ENCODE measurements around the gene ATP2C2.
"Not testable (repeated sequence)": the region's sequence is repeated elsewhere in the genome, so short reads cannot be mapped to it uniquely, and the experiment has no call there.

Gene ATP2C2

DNA sequence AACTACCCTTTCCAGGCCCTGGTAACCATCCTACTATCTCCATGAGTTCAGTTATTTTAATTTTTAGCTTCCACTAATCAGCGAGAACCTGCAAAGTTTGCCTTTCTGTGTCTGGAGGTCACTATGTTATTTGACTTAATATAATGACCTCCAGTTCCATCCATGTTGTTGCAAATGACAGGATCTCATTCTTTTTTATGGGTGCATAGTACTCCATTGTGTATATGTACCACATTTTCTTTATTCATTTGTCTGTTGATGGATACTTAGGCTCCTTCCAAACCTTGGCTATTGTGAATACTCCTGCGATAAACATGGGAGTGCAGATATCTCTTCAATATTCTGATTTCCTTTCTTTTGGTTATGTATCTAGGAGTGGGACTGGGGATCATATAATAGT is 31.6 kb downstream of the ATP2C2 start:
- not testable (repeated sequence) for FAIRE-seq

DNA sequence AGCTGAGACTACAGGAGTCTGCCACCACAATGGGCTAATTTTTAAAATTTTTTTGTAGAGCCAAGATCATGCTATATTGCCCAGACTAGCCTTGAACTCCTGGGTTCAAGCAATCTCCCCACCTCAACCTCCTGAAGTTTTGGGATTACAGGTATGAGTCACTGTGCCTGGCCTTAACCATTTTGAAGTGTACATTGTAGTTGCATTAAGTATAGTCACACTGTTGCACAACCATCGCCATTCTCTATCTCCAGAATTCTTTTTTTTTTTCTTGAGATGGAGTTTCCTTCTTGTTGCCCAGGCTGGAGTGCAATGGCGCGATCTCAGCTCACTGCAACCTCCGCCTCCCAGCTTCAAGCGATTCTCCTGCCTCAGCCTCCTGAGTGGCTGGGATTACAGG is 35.1 kb downstream of the ATP2C2 start:
- FAIRE-seq = not testable (repeated sequence)

DNA sequence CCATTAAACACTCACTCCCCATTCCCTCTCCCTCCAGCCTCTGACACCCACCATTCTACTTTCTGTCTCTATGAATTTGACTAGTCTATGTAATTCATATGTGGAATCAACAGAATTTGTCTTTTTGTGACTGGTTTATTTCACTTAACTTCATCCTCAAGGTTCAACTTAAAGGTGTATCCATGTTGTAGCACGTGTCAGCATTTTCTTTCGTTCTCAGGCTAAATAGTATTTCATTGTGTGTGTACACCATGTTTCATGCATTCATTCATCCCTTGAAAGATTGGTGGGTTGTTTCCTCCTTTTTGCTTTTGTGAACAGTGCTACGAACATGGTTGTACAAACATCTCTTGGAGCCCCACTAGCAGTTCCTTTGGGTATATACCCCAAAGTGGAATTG is 36.0 kb downstream of the ATP2C2 start:
- FAIRE-seq = no peak

DNA sequence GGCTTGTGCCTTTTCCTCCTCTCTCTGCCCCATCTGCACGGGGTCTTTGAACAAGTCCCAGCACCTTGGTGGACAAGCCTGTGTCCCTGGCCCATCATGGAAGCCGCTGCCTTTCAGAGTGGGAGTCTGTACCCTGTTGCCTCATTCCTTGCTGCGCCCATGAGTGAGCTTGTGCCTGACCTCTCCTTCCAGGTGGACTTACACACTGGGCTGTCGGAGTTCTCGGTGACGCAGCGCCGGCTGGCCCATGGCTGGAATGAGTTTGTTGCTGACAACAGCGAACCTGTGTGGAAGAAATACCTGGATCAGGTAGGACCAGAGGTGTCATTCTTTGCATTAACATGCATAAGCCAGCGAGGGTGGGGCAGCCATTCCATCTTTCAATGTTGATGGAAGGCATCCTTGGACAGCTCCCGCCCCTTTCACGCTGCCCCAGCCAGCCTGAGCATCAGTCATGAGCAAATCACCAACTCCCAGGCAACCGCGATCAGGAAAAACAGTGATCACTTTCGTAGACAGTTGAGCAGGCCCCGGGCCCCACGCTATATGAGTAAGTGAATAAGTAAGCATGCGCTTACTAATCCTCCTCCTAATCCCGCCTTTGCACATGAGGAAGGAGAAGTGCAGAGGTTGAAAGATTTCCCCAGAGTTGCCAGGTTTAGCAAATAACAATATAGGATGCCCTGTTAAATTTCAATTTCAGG is 36.8 kb downstream of the ATP2C2 start:
- FAIRE-seq = no peak

DNA sequence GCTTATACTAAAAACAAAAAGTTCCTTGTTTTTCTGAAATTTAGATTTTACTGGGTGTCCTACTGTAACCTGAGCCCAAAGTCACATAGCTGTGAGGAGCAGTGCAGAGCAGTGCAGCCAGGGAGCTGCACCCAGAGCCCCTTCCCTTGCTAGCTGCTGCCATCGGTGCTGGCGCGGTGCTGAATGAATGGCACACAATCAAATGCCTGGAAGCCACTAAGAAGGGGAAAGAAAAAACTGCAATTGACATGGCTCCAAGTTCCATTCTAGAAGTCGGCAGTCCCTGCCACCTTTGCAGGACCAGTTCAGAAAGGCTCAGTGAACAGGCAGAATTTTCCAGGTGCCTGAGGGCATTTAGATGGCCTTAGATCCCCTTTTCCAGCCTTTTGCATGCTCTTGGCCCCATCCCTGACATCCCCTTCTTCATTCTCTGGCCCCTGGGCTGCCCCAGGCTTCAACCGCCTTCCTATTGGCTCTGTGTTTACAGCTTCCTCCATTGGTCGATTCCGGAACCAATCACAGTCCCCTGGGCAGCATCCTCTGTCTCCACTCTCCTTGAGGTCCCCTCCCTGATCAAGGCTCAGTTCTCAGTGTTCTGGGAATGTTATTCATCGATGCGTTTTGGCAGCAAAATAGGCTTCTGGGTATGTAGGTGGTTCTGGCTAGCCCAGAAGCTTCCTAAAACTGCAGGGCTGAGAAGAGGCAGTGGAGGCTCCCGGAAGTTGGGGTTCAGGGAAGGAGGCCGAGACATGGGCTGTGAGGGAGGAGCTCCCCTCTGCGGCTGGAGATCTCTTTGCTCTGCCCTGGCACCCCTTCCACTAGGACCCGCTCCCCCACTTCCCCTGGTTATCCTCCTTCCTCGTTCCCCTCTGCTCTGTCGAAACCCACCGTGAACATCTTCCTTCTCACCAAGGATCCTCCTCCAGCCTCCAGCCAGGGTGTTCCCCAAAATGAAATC is 37.9 kb downstream of the ATP2C2 start:
- no peak for FAIRE-seq

DNA sequence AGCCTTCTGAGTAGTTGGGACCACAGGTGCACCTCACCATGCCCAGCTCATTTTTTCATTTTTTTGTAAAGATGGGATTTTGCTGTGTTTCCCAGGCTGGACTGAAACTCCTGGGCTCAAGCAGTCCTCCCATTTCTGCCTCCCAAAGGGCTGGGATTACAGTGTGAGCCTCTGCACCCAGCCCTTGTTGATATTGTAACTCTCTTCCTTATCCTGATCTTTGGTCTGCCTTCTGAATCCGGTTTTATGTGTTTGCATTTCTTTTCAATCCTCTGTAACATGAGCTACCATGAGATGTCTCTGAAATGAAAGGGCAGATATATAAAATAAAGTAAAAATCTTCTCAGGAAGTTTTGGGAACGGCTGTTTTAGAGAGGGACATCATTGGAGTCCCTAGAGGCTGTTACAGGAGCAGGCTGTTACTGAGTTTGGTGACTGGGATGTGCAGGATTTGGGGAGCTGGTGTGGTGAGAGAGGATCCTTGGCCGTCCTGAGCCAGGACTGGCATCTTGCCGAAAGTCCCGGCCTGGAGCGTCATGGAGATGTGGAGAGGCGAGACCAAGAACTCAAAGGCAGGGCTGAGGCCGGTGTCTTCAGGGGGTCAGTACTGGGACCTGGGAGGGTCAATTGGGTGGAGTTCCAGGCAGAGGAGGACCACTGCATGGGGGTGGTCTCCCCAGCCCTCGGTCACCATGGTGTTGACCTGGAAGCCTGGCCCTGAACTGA is 39.4 kb downstream of the ATP2C2 start:
- FAIRE-seq = no peak

DNA sequence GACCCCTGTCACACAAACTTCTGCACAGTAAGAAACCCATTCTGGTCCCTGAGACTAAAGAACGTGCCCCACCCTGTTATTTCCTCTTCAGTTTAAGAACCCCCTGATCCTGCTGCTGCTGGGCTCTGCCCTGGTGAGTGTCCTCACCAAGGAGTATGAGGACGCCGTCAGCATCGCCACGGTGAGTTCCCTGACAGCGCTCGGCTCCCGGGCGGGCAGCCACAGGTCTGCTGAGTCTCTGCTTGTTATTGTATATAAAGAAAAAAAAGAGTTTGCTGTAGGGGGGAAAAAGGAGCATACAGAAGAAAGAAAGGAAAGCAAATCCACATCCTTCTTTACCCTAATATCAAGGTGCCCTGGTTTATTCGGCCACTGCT is 40.0 kb downstream of the ATP2C2 start:
- no peak for FAIRE-seq

DNA sequence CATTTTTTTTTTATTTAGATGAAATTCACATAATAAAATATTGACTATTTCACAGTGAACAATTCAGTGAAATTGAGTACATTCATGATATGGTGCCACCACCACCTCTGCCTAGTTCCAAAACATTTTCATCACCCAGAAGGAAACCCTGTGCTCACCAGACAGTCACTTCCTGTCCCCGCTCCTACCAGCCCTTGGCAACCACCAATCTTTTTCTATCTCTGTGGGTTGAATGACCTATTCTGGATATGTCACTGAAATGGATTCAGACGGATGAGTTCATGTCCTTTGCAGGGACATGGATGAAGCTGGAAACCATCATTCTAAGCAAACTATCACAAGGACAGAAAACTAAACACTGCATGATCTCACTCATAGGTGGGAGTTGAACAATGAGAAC is 40.5 kb downstream of the ATP2C2 start:
- no peak for FAIRE-seq

DNA sequence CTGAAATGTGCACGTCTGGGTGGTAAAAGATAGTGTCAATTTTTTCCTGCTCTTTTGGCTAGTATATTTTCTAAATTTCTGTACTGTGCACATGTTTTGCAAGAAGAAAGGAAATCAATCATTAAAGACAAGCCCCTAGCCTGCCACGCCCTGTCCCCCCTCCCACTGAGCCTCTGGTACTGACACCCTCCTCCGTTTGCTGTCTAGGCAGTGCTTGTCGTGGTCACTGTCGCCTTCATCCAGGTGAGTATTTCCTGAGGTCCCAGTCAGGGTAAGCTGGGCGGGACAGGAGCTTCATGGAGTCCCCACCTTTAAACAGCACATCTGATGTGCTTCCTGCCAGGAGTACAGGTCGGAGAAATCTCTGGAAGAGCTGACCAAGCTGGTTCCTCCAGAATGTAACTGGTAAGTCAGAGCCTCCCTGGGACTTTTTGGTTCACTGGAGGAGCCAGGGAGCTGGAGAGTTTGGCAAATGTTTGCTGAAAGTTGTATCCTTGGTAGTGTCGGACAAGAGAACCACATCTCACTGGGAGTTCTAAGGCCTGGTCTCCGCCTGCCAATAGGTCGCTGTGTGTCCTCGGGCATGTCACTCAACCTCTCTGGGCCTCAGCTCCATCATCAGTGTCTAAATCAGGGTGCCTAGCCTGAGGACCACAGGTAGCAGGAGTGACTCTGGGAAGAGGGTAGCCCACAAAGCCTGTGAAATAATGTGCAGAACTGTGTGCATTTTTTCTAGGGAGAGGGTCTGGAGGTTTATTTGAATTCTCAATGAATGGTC is 42.2 kb downstream of the ATP2C2 start:
- no peak for FAIRE-seq

DNA sequence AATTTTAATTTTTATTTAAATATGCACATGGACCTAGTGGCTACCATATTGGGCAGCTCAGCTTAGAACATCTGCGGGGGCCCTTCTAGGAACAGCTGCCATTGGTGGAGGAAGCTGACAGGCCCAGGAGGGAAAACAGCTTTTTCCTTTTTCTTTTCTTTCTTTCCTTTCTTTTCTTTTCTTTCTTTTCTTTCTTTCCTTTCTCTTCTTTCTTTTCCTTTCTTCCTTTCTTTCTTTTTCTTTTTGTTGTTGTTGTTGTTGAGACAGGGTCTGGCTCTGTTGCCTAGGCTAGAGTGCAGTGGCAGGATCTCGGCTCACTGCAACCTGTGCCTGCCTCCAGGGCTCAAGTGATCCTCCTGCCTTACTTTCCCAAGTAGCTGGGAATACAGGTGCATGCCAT is 43.4 kb downstream of the ATP2C2 start:
- no peak for FAIRE-seq

DNA sequence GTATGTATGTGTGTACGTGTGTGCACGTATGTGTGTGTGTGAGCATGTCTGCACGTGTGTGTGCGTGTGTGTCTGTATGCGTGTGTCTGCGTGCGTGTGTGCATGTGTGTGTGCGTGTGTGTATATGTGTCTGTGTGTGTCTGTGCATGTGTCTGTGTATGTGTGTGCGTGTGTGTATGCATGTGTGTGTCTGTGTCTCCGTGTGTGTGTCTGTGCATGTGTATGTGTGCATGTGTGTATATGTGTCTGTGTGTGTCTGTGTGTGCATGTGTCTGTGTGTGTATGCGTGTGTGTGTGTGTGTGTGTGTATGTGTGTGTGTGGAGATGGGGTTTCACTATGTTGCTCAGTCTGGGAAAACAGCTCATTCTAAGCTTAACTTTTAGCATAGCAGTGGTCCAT is 43.9 kb downstream of the ATP2C2 start:
- FAIRE-seq = no peak

DNA sequence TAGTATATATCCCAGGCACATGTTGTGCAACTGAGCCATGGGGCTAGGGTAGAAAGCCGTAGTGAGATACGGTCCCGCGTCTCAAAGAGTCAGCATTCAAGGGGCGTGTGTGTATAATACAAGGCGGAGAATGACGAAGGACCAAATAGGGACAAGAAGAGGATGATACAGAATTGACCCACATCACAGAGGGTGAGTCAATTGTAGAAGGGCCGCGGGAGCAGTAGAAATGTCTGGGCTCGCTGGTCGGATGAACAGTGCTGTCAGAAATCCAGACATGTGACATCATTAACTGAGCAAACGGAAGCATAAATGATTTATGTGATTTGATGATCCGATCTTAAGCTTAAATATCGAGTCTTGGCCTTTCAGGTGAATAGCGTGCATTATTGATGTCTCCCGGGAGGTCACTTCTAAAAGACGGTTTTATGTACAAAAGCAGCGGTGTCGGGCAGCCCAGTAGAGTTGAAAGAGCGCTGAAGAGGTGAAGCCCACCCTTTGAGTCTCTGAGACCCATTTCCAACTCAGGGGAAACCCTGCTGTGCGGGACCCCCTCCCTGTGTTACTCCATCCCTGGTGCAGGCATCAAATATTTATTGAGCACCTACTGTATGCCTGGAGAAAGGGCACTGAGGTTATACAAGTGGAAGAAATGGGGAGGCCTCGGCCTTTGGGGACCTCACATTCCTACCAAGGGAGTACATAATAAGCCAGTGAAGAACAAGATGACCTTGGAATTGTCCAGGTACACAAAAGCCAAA is 45.1 kb downstream of the ATP2C2 start:
- FAIRE-seq = no peak

DNA sequence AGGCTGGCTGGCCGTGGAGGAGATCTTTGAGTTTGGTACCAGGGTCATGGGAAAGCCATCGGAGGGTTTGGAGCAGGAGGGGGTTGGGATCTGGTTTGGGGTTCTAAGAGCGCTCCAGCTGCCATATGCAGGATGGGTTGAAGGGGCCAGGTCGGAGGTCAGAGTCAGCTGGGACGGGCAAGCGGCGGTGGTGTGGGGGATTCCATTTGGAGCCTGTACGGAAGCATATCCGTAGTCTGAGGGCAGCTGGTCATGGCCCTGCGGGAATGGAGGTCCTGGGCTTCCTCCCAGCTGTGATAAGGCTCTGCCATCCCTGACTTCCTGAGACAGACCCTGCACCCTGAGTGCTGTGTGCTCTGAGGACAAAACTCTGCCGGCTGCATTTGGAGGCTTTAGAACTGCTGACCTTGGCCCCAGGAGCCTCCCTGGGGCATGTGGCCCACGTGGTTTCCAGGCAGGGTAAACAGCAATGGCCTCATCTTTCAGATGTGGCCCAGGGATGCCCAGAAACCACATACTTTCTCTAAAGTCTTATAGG is 46.5 kb downstream of the ATP2C2 start:
- FAIRE-seq = no peak

DNA sequence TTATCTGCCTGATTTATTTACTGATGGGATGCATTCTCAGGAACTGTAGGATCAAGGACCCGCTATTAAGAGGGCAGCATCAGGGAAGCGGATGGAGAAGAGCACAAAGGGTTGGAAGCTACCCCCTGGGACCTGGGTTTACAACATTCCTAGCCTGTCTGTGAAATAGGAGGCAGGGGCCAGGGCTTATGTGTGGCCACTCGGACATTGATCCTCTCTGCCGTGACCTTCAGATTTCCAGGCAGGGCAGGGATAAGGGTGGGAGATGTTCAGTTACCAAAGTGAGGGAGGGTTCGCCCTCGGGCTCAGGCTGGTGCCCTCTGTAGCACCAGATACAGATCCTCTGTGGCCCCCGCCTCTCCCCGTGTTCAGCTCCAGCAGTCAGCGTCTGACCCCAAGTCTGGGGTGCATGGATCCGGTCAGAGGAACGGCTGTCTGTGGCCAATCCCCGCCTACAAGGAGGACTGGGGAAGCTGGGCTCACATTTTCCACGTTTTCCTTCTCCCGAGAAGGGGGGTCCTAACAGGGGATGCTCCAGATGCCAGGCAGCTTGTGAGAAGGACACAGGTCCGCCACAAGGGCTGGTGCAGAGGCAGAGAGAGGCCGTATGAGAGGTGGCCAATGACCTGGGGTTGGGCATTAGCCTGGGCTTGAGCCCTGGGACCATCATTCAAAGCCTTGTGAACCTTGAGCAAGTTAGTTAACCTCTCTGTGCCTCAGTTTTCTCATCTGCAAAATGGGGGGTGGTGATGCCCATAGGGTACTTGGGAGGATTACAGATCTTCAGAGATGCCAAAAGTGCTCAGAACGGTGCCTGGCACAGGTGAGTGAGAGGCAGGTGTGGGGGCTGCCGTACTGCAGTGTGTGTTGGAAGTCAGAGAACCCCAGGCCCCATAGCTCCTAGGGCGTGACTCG is 48.3 kb downstream of the ATP2C2 start:
- FAIRE-seq = no peak

DNA sequence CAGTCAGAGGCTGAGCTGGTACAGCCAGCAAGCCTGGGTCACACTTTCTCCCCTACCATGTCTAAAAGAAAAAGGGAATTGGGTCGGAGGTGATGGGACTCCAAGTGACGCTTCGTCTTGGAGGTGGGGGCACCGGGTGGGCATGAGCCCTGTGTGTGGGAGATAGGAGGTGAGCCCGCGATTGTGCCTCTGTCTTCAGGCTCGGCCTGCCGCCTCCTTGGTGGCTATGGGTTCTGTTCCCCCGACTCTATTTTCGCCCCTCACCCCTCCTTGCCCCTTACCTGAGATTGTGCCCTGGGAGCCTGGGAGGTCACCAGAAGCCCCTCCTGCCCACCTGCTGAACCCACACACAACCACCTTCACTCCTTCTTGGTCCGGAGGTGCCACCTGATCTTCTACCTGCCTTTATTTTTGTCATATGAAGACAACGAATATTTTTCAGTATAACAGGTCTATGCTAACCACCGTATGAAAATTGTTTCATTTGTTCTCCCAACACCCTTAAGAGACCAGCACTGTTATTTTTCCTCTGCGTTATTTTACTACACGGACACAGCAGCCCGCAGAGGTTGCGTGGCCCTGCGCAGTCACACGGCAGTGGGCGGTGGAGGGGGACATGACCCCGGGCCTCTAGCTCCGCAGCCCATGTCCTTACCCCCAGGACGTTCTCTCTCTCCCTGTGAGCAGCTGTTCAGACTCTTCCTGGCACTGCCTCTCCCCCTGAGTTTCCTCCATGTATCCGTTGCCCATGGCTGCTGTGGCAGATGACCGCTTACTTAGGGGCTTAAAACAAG is 49.9 kb downstream of the ATP2C2 start:
- FAIRE-seq = no peak

DNA sequence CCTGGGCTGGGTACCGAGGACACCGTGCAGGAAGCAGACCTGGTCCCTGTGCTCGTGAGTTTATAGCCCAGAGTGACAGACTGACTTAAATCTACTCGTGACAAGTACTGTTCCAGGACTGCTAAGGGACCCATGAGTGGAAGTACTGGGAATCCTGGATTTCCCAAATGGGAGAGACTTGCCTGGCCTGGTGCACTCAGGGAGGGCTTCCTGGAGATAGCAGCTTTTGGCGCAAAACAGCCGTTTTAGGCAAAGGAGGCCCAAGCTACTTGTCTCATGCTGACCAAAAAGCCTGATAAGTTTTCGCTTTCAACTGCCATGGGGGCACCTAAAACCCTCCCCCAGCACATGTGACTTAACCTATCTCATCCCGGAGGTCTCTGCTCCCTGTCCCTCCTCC is 51.4 kb downstream of the ATP2C2 start:
- FAIRE-seq = no peak

DNA sequence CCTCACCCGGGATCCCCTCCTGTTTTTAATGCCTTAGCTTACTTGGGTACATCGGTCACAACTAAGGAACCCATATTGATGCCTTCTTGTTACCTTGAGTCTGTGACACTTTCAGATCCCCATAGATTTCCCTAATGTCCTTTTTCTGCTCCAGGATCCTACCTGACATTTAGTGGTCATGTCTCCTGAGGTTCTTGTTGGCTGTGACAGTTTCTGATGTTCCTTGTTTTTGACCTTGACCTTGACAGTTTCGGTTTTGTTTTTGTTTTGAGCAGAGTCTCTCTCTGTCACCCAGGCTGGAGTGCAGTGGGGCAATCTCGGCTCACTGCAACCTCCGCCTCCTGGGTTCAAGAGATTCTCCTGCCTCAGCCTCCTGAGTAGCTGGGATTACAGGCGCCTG is 52.2 kb downstream of the ATP2C2 start:
- FAIRE-seq = not testable (repeated sequence)

DNA sequence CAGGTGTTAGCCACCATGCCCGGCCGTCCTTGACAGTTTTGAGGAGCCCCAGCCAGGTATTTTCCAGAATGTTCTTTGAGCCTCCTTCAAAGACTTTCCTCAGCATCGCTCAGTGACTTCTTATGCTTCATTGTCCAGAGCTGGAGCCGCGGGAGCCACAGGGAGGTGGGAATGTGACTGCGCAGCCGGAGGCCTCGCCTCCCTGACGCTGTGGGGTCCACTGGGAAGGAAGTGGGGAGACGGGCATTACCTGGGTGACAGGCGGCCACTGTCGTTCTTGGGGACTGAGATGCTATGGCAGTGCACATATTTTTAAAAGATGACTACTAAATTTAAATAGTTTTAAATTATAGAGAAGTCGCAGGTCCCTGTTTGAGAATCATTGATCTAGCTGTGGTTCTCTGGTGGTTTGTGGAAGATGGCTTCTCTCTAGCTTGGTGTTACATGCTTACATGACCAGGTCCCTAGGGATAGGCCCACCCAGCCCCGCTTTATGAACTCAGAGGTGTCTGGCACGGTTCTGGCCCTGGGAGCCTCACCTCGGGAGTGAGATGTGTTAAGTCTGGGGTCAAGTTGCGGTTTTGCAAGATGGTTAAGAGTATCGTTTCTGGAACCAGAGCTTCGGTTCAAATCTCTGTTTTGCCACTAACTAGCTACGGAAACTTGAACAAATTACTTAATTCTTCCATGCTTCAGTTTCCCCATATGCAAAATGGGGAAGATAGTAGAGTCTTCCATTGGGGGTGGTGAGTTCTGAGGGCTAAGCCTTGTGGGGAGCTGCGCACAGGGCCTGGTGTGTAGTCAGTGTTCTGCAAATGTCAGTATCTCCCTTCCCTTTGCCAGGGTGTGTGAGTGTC is 53.0 kb downstream of the ATP2C2 start:
- FAIRE-seq = no peak

DNA sequence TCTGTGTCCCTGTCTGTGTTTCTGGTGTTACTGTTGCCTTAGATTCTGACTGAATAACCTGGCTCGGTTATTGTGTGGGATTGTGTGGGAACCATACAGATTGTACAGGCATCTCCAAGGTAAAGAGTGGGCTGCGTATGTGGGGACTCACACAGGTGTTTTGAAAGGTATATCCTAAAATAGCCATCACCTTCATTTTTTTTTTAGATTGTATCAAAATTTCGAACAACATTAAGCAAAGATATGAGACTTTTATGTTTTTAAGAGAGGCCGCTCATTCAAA is 53.5 kb downstream of the ATP2C2 start:
- no peak for FAIRE-seq
